Hepatocyte (in vitro differentiated cells): Measurements from ENCODE around the gene APEH. TPM values are rescaled to one million over a fixed set of nuclear protein-coding genes. Genes with fewer than 3 reads are reported as not detected.

Experiments used
- DNase-seq: peaks from one replicate; pipeline ENCODE4 v3.0.0-alpha.2; 2016; ENCODE audit warnings: low spot score
- H2AFZ ChIP-seq: fragments of 200-600 bp; sonication (generic); 2 replicates; pipeline ENCODE4 v1.6.0; 2016; ENCODE audit warnings: antibody characterized with exemption, mild to moderate bottlenecking
- H3K27ac ChIP-seq: fragments of 200-600 bp; sonication (generic); 2 replicates; pipeline ENCODE4 v1.5.1; 2016; ENCODE audit warnings: mild to moderate bottlenecking
- H3K27me3 ChIP-seq: fragments of 200-600 bp; sonication (generic); 2 replicates; pipeline ENCODE4 v1.6.1; 2016
- H3K36me3 ChIP-seq: fragments of 200-600 bp; sonication (generic); replicated peaks from 2 replicates; pipeline ENCODE4 v1.5.1; 2016; ENCODE audit warnings: low read depth; ENCODE audit not compliant: insufficient read depth
- H3K4me1 ChIP-seq: fragments of 200-600 bp; sonication (generic); 2 replicates; pipeline ENCODE4 v1.5.1; 2016; ENCODE audit warnings: mild to moderate bottlenecking, moderate library complexity; ENCODE audit not compliant: insufficient read depth
- H3K4me2 ChIP-seq: fragments of 200-600 bp; sonication (generic); 2 replicates; pipeline ENCODE4 v1.6.0; 2016
- H3K4me3 ChIP-seq: fragments of 200-600 bp; sonication (generic); 2 replicates; pipeline ENCODE4 v1.5.1; 2016; ENCODE audit warnings: mild to moderate bottlenecking
- H3K79me2 ChIP-seq: fragments of 200-600 bp; sonication (generic); 2 replicates; pipeline ENCODE4 v1.6.0; 2017; ENCODE audit warnings: mild to moderate bottlenecking
- H3K9me2 ChIP-seq: fragments of 200-600 bp; sonication (generic); replicated peaks from 2 replicates; pipeline ENCODE4 v1.6.0; 2017; ENCODE audit warnings: mild to moderate bottlenecking; ENCODE audit not compliant: insufficient read depth
- H3K9me3 ChIP-seq: fragments of 200-600 bp; sonication (generic); 2 replicates; pipeline ENCODE4 v1.5.1; 2016; ENCODE audit warnings: low read depth, mild to moderate bottlenecking
- H4K20me1 ChIP-seq: fragments of 200-600 bp; sonication (generic); 2 replicates; pipeline ENCODE4 v1.6.0; 2016; ENCODE audit warnings: mild to moderate bottlenecking; ENCODE audit not compliant: insufficient read depth, poor library complexity, severe bottlenecking
- CTCF ChIP-seq: fragments of 200-600 bp; sonication (generic); IDR thresholded peaks from 2 replicates; pipeline ENCODE4 v1.5.1; 2016; ENCODE audit warnings: antibody characterized with exemption, mild to moderate bottlenecking; ENCODE audit not compliant: poor library complexity
- EZH2 ChIP-seq: fragments of 200-600 bp; sonication (generic); IDR thresholded peaks from 2 replicates; pipeline ENCODE4 v1.6.1; 2016; ENCODE audit warnings: antibody characterized with exemption, mild to moderate bottlenecking, borderline replicate concordance
- EZH2phosphoT487 ChIP-seq: fragments of 200-600 bp; sonication (generic); IDR thresholded peaks from one replicate; pipeline ENCODE4 v1.6.1; 2018; ENCODE audit warnings: antibody characterized with exemption, mild to moderate bottlenecking, low read depth, moderate library complexity; ENCODE audit not compliant: unreplicated experiment, severe bottlenecking
- WGBS: methylation state at CpG from one replicate; pipeline ENCODE4 v1.1.6; 2016; ENCODE audit warnings: low lambda C conversion rate; ENCODE audit errors: missing lambda C conversion rate; 5-methylcytosine and 5-hydroxymethylcytosine counted together
- polyA plus RNA-seq: library from polyadenylated mRNA; unstranded; fragments of >200 nt; fragmentation: Nextera tagmentation; extraction: Ambion mirVana; gene quantifications from 2 replicates; pipeline ENCODE4 v1.2.1, GENCODE V29; 2016
- total RNA-seq: library from RNA; depleted of rRNA; stranded (reverse); fragments of >200 nt; gene quantifications from 2 replicates; pipeline ENCODE4 v1.2.3, GENCODE V29; 2014

APEH gene
- total and polyA plus RNA-seq, 2 experiments from 2014 or later, result 120 to 148 TPM

- Histone ChIP-seq H2AFZ (no peak overlapping the region), H3K9me3 (no peaks in the 10 kb centered on the region), H3K27ac (no peak overlapping the region), H3K4me2 (no peak overlapping the region), H4K20me1 (no peaks in the 10 kb centered on the region), H3K27me3 (no peaks in the 10 kb centered on the region), H3K79me2 (peaks cover 1% of the 10 kb centered on the region), H3K4me1 (no peaks in the 10 kb centered on the region), H3K9me2 (no peaks in the 10 kb centered on the region), H3K4me3 (no peak overlapping the region), H3K36me3 (no peaks in the 10 kb centered on the region)
- WGBS, result 96% methylated on average over 14 of the region's 16 CpGs
- DNase-seq, result no peak
- TF ChIP-seq EZH2, result no peak
- no peak for TF ChIP-seq CTCF
These were observed 25.3 kb downstream of the APEH start for GRCh38 chr3:49699281-49699979.

- H3K9me2 ChIP-seq, result no peaks in the 10 kb centered on the region
- no peaks in the 10 kb centered on the region for H4K20me1 ChIP-seq
- no peak overlapping the region for H3K4me3 ChIP-seq
- no peaks in the 10 kb centered on the region for H3K4me1 ChIP-seq
- H2AFZ ChIP-seq, result no peak overlapping the region
- H3K27ac ChIP-seq, result no peak overlapping the region
- 92% methylated on average over 8 of the region's 8 CpGs for WGBS
- TF ChIP-seq CTCF (no peak), EZH2 (no peak), EZH2phosphoT487 (no peak)
- DNase-seq, result no peak
- H3K27me3 ChIP-seq, result no peaks in the 10 kb centered on the region
- H3K4me2 ChIP-seq, result no peak overlapping the region
- no peaks in the 10 kb centered on the region for H3K9me3 ChIP-seq
- no peaks in the 10 kb centered on the region for H3K36me3 ChIP-seq
- H3K79me2 ChIP-seq, result no peaks in the 10 kb centered on the region
These were observed 25.9 kb downstream of the APEH start for GRCh38 chr3:49700014-49700413.

- H3K27me3 ChIP-seq, result no peaks in the 10 kb centered on the region
- H3K36me3 ChIP-seq, result no peaks in the 10 kb centered on the region
- TF ChIP-seq EZH2, result no peak
- TF ChIP-seq CTCF, result no peak
- DNase-seq, result no peak
- H3K4me3 ChIP-seq, result no peak overlapping the region
- H3K27ac ChIP-seq, result no peak overlapping the region
- no peaks in the 10 kb centered on the region for H3K79me2 ChIP-seq
- no peaks in the 10 kb centered on the region for H3K9me2 ChIP-seq
- H3K4me1 ChIP-seq, result no peaks in the 10 kb centered on the region
- H3K4me2 ChIP-seq, result no peak overlapping the region
- no peak overlapping the region for H2AFZ ChIP-seq
- no peaks in the 10 kb centered on the region for H4K20me1 ChIP-seq
- 85% methylated on average over 13 of the region's 13 CpGs for WGBS
- no peaks in the 10 kb centered on the region for H3K9me3 ChIP-seq
These were observed 26.4 kb downstream of the APEH start for GRCh38 chr3:49700453-49701128.
